Measurements from ENCODE around the gene SPTA1.

GRCh38 chr1:158689875-158690274 is 3.4 kb upstream of the SPTA1 start:
- TF ChIP-seq EZH2phosphoT487 (IDR thresholded peaks at IDR 0.05; ENCODE audit: borderline replicate concordance) (no peak), EZH2 (IDR thresholded peaks at IDR 0.05) (no peak), SIN3A (IDR thresholded peaks at IDR 0.05; ENCODE audit: low read depth) (no peak), CTCF (IDR thresholded peaks at IDR 0.05 in 2 of 3, conservative IDR thresholded peaks at IDR 0.05 in 1 of 3; ENCODE audit: borderline replicate concordance in 1 of 3, insufficient read depth in 1 of 3, low read depth in 2 of 3, low read length in 2 of 3) (no peak), CEBPB (IDR thresholded peaks at IDR 0.05; ENCODE audit: low read depth) (no peak), POLR2AphosphoS5 (IDR thresholded peaks at IDR 0.05; ENCODE audit: low read depth, low read length) (no peak), ZNF274 (IDR thresholded peaks at IDR 0.05; ENCODE audit: low read depth, low read length) (no peak)
